HL-60 (cell line): ENCODE results near the gene CYSTM1.

Experiments used
- CTCF ChIP-seq: IDR thresholded peaks from one replicate; pipeline ENCODE4 v1.5.1; 2011; ENCODE audit warnings: low read length, control low read depth, inconsistent platforms; ENCODE audit not compliant: insufficient read depth
- POLR2AphosphoS5 ChIP-seq: IDR thresholded peaks from 2 replicates; pipeline ENCODE4 v1.6.1; 2012; ENCODE audit warnings: low read depth
- TF ChIP-seq, protein P1 (sequence below): IDR thresholded peaks from 2 replicates; pipeline ENCODE4 v1.6.1; 2012; ENCODE audit warnings: low read depth; ENCODE audit not compliant: insufficient replicate concordance

DNA sequence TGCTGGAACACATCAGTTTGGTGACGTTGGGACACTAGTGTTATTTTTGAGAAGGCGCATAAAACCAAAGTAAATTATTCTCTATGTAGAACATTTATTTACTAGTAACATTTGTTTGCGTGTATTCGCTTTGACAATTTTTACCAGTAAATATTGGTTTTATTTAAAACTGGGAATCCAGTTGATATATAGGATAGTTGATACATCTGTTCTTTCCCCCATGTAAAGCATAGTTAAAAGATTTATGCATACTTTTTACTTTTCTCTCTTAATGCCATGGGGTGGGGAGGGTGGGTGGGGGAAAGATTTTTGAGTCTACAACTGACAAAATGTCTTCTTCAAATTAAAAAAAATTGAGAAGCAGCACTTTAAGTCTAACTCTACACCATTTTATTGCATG is 49.4 kb upstream of the CYSTM1 start, which contains the start of gene IGIP:
- TF ChIP-seq CTCF (no peak), POLR2AphosphoS5 (no peak)
- TF ChIP-seq, protein P1, sequence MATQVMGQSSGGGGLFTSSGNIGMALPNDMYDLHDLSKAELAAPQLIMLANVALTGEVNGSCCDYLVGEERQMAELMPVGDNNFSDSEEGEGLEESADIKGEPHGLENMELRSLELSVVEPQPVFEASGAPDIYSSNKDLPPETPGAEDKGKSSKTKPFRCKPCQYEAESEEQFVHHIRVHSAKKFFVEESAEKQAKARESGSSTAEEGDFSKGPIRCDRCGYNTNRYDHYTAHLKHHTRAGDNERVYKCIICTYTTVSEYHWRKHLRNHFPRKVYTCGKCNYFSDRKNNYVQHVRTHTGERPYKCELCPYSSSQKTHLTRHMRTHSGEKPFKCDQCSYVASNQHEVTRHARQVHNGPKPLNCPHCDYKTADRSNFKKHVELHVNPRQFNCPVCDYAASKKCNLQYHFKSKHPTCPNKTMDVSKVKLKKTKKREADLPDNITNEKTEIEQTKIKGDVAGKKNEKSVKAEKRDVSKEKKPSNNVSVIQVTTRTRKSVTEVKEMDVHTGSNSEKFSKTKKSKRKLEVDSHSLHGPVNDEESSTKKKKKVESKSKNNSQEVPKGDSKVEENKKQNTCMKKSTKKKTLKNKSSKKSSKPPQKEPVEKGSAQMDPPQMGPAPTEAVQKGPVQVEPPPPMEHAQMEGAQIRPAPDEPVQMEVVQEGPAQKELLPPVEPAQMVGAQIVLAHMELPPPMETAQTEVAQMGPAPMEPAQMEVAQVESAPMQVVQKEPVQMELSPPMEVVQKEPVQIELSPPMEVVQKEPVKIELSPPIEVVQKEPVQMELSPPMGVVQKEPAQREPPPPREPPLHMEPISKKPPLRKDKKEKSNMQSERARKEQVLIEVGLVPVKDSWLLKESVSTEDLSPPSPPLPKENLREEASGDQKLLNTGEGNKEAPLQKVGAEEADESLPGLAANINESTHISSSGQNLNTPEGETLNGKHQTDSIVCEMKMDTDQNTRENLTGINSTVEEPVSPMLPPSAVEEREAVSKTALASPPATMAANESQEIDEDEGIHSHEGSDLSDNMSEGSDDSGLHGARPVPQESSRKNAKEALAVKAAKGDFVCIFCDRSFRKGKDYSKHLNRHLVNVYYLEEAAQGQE = no peak
